Stimulated activated CD8-positive, alpha-beta memory T cell treated with anti-CD3 and anti-CD28 coated beads, Interleukin-12 subunit alpha, Interleukin-12 subunit beta, amount 100 ng/mL, for 24 hours (primary cell): ENCODE measurements around the gene UGDH.
"Not testable (repeated sequence)": the region's sequence is repeated elsewhere in the genome, so short reads cannot be mapped to it uniquely, and the experiment has no call there.

Experiments
- DNase-seq: peaks from one replicate; pipeline ENCODE4 v3.0.0-alpha.2; 2020; ENCODE audit errors: extremely low read depth

UGDH gene

DNA sequence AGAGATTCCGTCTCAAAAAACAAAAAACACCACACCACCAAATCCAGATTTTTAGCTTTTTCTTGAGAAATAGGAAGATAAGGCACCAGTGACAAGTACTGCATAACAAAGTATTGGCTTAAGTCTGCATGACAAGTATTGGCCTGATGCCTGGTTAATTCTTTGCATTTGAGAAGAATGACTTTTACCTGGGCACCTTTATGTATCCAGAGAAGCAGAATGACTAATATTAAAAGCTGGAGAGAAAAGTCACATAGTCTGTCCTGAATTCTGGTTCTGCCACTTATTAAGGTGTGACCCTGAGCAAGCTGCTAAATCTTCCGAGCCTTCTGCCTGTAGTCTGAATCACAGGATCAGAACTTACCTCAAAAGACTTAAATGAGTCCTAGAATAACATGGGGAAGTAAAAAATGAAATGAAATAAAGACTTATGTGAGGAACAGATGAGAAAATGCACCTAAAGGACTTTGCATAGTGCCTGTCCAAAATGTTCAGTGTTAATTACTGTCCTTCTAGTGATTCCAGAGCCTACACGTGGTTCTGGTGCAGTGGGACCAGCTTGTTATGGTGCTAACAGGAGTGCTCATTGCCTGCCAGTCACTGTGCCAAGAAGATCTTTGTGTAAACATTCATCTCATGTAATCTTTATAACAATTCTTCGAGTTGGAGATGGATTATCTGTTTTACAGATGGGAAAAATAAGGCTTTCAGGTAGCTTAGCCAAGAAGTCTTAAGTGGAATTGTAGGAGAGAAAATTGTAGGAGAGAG is 31.6 kb downstream of the UGDH start:
- DNase-seq = no peak

GRCh38 chr4:39494354-39494753 is 32.9 kb downstream of the UGDH start:
- no peak for DNase-seq

DNA sequence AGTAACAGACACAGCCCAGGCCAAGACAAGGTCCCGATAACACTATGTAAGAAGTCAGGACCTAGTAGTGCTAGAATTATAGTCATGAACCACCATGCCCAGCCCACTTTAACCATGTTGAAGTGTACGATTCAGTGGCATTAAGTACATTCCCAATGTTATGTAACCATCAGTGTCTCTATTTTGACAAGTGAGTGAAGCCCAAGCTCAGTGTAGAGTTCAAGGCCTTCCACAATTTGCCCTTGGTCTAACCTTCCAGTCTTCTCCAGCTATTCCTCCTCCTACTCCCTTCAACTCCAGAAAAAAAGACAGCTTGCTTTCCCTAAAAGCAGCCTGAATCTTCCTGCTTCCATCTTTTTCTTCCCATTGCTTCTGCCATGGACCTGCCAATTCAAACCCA is 36.9 kb downstream of the UGDH start:
- DNase-seq = no peak

- no peak for DNase-seq
Observed at GRCh38 chr4:39486221-39486804, 40.9 kb downstream of the UGDH start.

- DNase-seq = no peak
Observed at GRCh38 chr4:39484582-39485272, 42.5 kb downstream of the UGDH start.

DNA sequence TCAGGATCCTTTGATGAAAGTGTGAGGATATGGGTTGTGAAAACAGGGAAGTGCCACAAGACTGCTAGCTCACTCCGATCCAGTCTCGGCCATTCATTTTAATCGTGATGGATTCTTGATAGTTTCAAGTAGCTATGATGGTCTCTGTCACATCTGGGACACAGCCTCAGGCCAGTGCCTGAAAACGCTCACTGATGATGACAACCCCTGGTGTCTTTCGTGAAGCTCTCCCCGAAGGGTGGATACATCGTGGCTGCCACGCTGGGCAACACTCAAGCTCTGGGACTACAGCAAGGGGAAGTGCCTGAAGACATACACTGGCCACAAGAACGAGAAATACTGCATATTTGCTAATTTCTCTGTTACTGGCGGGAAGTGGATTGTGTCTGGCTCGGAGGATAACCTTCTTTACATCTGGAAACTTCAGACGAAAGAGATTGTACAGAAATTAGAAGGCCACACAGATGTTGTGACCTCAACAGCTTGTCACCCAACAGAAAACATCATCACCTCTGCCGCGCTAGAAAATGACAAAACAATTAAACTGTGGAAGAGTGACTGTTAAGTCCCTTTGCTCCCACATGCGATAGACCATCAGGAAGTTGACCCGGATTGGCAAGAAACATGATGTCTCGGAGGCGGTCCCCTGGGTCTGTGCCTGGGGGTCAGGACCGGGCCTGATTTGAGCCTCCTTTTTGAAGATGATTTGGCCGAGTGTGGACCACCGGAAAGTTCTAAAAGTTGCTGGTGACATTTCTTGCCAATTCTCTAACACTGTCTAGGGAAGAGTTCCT is 46.1 kb downstream of the UGDH start:
- no peak for DNase-seq

- DNase-seq = no peak
Observed at GRCh38 chr4:39480251-39480650, 47.0 kb downstream of the UGDH start.

- no peak for DNase-seq
Observed at GRCh38 chr4:39476187-39476895, 50.9 kb downstream of the UGDH start.

- no peak for DNase-seq
Observed at GRCh38 chr4:39472396-39472795, 54.8 kb downstream of the UGDH start.

DNA sequence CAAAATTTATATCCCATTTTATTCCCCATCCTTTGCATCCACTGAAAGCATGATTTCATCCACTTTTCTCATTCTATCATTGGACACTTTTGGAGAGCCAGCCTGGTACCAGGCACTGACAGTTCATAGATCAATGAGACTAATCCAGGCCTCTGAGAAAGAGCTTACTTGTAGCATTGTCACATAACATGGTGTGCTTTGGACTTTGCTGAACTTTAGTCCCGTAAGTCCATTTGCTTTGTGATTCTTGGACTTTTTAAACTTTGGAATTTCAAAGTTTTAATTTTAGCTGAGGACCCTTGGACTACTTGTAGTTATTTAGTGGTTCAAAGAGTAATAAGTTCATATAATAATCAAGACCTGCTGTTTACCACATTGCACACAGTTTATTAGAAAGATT is 56.8 kb downstream of the UGDH start:
- no peak for DNase-seq

DNA sequence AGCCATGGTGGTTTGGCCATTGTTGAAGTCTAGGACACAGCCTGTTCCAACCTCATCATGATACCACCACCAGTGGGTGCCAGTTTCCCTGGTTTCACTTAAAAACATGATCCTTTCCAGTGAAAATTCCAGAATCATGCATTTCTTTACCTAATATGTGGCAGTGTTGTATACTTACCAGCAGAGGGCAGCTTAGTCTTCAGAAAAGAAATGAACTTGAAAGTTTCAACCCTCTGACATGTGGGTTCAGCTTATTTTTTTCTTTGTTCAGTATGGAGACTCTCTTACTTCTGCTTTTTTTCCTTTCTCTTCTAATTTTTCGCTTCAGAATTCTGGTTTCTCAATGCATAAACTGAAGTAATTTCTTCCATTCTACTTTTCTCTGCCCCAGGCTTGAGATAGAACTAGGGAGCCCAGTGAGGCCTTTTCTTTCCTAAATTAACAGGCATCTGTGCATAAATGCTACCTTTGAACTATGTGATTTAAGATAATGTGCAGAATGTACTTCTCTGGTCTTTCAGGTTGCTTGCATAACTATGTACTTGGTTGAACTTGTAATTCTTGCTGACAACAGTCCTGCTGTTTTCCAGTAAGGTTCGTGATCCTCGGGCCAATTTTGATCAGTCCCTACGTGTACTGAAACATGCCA is 57.7 kb downstream of the UGDH start:
- no peak for DNase-seq

DNA sequence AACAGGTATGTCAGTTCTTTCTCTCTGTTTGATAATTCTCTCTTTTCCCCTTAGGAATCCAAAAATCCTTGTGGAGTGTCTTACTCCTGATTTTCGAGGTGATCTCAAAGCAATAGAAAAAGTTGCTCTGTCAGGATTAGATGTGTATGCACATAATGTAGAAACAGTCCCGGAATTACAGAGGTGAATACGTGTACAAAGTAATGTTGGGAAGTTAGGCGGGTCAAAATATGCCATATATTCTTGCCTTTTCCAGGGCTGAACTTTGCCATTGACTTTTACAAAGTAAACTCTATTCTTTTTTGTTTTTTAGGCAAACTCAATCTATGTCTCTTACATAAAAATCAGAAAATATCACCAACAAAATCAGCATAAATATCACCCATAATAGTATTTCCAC is 59.8 kb downstream of the UGDH start:
- no peak for DNase-seq

GRCh38 chr4:39466747-39467146 is 60.5 kb downstream of the UGDH start:
- DNase-seq = no peak

DNA sequence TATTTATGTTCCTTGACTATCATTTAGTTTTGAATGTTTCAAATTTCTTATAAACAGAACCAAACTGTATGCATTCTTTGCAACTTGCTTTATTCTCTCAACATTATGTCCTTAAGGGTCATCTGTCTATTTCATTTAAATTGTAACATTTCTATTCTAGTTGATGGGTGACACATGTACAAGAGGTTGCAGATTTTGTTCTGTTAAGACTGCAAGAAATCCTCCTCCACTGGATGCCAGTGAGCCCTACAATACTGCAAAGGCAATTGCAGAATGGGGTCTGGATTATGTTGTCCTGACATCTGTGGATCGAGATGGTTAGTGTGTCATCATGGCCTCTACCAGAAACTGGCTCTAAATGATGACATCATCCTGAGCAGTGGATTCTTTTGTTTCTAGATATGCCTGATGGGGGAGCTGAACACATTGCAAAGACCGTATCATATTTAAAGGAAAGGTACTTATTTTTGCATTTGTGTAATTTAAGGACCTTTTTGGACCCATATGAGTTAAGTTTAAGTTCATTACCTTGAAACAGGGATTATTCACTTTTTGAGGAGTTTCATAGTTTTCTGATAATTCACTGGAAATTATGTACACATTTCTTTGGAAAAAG is 62.2 kb downstream of the UGDH start:
- no peak for DNase-seq

GRCh38 chr4:39458505-39459300 is 68.5 kb downstream of the UGDH start, which contains the start of the genes LIAS and RPL9:
TSS of gene LIAS (plus strand) at chr4:39459056. CDS start at chr4:39459118, 62 bp downstream.
TSS of gene RPL9 (minus strand) at chr4:39458922. CDS start at chr4:39458439, 483 bp downstream.
- DNase-seq = peak; percentile 70

GRCh38 chr4:39458161-39458504 is 69.1 kb downstream of the UGDH start:
- DNase-seq = not testable (repeated sequence)

DNA sequence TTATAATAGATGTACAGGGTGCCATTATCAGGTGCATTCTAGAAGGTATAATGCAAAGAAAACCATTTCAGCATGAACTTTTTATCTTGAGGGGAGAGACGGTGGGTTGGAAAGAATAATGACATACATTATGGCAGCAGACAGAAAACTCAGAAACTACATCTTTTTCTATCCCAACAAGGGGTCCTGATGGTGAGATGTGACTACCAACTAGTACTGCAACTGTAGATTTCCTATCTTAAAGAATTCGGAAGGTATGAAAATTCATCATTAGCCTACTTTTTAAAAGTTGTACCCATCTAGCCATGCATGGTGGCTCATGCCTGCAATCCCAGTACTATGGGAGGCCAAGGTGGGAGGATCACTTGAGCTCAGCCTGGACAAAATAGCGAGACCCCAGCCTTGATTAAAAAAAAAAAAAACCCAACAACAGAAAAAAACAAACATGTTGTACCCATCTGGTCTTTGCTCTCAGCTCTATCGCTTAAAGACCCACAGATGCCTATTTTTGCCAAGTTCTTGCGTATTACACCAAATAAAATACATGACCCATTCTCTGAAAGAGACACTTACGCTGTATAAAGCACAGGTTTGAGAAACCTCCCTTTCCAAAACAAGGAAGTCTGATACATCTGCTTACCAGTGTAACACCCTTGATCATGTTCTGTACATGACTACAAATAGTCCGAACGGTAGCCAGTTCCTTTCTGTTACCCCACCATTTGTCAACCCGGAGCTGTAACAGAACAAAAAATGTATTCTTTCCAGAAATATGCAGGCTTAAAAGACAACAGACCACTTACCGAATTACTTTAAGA is 70.1 kb downstream of the UGDH start:
- DNase-seq = no peak

GRCh38 chr4:39455486-39455885 is 71.8 kb downstream of the UGDH start:
- DNase-seq = no peak

DNA sequence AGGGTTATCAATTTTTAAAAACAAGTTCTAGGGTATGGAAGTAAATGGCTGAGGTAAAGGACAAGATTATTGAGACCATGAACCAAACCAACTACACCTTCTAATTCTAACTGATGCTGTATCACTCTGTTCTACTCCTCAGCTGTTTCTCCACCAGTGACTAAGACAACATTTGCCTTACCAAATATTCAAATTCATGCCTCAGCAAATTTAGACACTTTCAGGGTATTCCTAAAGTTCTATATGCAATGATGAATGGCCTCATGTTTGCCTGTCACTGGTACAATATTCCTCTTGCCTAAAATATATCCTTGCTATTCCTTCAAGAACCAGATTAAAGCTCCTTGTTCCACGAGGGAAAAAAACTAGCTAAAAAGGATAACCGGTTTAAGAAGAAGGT is 73.5 kb downstream of the UGDH start:
- no peak for DNase-seq
